Fibroblast of pulmonary artery (primary cell): ENCODE measurements around the gene DNAL4.

ENCODE experiments used
- DNase-seq: peaks from one replicate; pipeline ENCODE4 v3.0.0-alpha.2; 2010; ENCODE audit warnings: low read depth
- H3K4me3 ChIP-seq: replicated peaks from 2 replicates; pipeline ENCODE4 v1.5.1; 2011; ENCODE audit warnings: low read depth, mild to moderate bottlenecking, control low read depth, low read length, moderate library complexity
- TF ChIP-seq, protein P1 (sequence below): IDR thresholded peaks from 2 replicates; pipeline ENCODE4 v1.5.1; 2011; ENCODE audit warnings: mild to moderate bottlenecking, control low read depth, low read length, inconsistent platforms; ENCODE audit errors: missing control alignments

DNAL4 gene

DNA sequence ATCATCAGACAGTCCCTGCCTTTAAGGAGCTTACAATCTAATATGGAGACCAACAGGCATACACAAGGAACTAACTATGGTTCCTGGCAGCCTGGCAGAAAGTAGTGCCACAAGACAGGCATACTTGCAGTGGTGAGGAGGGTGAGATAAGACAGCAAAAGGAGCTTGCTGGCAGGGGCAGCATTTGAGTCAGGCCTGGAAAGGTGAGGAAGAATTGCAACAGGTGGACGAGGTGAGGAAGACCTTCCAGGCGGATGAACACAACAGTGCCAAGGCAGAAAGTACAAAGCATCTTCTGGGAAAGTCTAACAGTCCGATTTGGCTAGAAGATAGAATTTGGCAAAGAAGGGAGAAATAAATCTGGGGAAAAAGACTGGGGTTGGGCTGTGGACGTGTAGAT is 4.3 kb downstream of the DNAL4 start:
- H3K4me3 ChIP-seq, result no peak overlapping the region
- TF ChIP-seq, protein P1, sequence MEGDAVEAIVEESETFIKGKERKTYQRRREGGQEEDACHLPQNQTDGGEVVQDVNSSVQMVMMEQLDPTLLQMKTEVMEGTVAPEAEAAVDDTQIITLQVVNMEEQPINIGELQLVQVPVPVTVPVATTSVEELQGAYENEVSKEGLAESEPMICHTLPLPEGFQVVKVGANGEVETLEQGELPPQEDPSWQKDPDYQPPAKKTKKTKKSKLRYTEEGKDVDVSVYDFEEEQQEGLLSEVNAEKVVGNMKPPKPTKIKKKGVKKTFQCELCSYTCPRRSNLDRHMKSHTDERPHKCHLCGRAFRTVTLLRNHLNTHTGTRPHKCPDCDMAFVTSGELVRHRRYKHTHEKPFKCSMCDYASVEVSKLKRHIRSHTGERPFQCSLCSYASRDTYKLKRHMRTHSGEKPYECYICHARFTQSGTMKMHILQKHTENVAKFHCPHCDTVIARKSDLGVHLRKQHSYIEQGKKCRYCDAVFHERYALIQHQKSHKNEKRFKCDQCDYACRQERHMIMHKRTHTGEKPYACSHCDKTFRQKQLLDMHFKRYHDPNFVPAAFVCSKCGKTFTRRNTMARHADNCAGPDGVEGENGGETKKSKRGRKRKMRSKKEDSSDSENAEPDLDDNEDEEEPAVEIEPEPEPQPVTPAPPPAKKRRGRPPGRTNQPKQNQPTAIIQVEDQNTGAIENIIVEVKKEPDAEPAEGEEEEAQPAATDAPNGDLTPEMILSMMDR, result no peak
- no peak for DNase-seq

DNA sequence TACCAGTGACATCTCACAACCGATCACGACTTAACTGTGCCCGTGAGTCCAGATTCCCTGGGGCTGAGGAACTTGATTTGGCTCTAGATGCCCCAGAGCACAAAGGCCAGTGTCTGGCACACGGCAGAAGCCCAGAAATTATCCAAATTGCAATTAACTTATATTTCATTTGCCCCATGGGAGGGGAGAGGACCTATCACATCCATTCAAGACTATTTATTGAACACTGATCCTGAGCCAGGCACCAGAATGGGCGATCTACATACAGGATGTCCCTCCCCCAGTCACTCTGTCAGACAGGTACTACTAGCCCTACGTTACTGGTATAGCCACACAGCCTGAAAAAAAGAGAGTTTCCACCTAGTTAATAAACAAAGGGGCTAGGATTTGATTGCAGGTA is 5.1 kb downstream of the DNAL4 start:
- DNase-seq, result no peak
- H3K4me3 ChIP-seq, result no peak overlapping the region
- TF ChIP-seq, protein P1, result no peak

DNA sequence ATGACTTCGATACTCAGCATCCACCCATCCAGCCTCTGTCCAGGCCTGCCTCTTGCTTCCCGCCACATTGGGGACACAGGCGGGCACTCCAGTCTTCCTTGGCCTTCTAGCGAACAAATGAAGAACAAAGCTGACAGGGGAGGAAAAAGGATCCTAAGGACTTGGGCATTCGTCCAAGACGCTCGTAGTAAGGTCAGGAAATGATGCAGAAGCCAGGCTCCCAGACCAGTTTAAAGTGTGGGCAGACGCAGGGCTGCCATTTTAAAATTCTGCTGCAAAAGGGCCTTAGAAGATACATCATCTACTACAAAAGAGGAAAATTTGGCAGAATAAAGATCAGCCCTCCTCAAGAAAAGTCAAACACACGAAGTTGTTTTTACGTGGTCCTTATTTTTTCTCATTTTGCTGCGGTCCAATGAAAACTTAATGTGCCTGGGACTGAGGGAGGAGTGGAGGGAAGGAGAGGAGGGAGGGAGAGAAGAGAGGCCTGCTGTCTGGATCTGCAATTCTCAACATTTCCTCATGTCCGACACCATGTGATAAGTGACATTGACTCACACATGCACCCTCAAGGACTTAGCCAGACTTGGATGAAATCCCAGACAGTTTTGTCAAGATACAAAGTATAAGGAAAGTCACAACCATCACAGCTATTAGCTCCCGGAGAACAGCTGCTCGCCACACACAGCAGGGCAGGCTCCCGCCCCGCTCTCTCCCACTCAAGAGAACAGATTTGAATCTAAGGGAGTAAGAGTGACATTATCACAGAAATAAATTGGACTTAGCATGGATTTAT is 5.7 kb downstream of the DNAL4 start:
- H3K4me3 ChIP-seq, result no peak overlapping the region
- TF ChIP-seq, protein P1, result no peak
- peak; percentile 97 for DNase-seq

DNA sequence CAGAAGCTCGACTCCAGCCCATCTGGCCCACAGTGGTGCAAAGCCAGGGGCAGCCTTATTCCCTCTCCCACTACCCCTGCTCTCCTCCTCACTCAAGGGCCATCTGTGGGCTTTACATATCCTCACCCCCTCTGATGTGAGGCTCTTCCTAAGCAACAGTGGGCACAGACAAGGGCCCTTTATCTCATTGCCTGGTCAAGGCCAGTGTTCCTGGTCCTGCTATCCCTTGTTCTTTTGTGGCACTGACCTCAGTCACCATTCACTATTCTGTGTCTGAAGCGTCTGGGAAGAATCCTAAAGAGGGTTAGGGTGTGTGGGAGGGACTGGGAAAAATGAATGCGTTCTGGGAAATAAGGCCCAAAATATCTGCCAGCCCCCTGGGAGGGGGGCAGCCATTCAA is 7.3 kb downstream of the DNAL4 start:
- DNase-seq, result no peak
- TF ChIP-seq, protein P1, result no peak
- H3K4me3 ChIP-seq, result no peak overlapping the region

DNA sequence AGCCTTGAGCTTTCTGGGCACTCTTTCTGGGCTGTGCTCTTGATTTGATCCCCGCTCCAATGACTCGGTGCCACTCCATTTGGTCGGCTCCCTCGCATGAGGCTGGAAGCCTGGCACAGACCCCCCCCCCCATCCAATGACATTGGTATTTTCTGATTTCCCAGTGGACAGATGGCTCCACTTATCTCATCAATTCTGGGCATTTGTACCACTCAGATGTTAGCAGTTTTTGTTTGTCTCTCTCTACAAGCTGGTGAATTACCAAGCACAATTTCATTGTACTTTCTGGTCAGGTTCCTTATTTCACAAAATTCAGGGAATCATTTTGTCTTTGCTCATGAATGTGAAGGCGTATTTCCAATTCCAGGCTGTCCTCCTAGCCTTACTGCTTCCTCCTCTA is 9.1 kb downstream of the DNAL4 start:
- H3K4me3 ChIP-seq, result no peak overlapping the region
- TF ChIP-seq, protein P1, result no peak
- DNase-seq, result no peak

DNA sequence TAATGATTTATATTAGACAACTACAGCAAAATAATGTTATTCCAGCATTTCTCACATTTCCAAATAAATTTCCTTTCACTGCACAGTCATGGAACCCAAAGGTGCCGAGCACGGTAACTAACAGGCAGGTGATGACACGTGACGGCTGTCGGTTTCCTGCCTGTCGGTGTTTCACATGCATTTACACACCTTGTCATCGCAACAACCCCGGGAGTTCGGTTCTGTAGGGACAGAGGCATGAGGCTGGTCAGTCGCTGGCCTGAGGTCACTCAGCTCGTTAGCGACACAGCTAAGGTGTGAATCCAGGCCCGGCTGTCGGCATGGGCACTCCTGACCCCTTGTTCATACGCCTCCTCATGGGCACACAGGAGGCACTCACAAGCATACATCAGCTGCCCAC is 9.9 kb downstream of the DNAL4 start:
- H3K4me3 ChIP-seq, result no peak overlapping the region
- TF ChIP-seq, protein P1, result no peak
- no peak for DNase-seq

DNA sequence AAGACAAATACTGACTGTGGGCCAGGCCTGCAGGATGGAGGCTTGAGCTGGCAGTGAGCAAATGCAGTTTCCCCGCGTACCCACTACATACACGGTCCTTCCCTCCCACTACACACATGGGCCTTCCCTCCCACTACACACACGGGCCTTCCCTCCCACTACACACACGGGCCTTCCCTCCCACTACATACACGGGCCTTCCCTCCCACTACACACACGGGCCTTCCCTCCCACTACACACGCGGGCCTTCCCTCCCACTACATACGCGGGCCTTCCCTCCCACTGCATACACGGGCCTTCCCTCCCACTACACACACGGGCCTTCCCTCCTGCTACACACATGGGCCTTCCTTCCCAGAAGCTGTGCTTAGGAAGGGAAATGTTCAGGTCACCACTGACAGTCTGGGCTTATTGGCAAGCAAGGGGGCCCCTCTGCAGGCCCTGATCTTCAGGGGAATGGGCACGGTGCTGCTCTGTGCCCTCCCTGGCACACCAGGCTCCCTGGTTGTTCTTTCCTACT is 10.8 kb downstream of the DNAL4 start:
- no peak overlapping the region for H3K4me3 ChIP-seq
- TF ChIP-seq, protein P1, result no peak
- peak; percentile 26 for DNase-seq
